HUES48 (cell line): ENCODE measurements around the gene AGBL4.

Experiments
- H3K27ac ChIP-seq: one replicate; pipeline ENCODE4 v1.7.0; 2013; ENCODE audit warnings: low read depth, low read length, inconsistent platforms
- H3K27me3 ChIP-seq: 2 replicates; pipeline ENCODE4 v1.6.1; 2013; ENCODE audit warnings: mild to moderate bottlenecking, low read length; ENCODE audit not compliant: control insufficient read depth, insufficient read depth
- H3K36me3 ChIP-seq: 2 replicates; pipeline ENCODE4 v1.6.1; 2013; ENCODE audit warnings: low read length; ENCODE audit not compliant: control insufficient read depth, insufficient read depth
- H3K4me1 ChIP-seq: 2 replicates; pipeline ENCODE4 v1.6.1; 2013; ENCODE audit warnings: mild to moderate bottlenecking, low read length; ENCODE audit not compliant: control insufficient read depth, insufficient read depth
- H3K4me3 ChIP-seq: 2 replicates; pipeline ENCODE4 v1.5.1; 2013; ENCODE audit warnings: mild to moderate bottlenecking, low read depth, low read length
- H3K9ac ChIP-seq: 2 replicates; pipeline ENCODE4 v1.6.1; 2013; ENCODE audit warnings: mild to moderate bottlenecking, low read depth, low read length, moderate library complexity
- H3K9me3 ChIP-seq: 2 replicates; pipeline ENCODE4 v1.6.1; 2013; ENCODE audit warnings: low read length; ENCODE audit not compliant: control insufficient read depth, insufficient read depth

AGBL4 gene

GRCh38 chr1:48566492-48566891 lies 1457.3 kb downstream of the AGBL4 start:
- Histone ChIP-seq H3K9me3 (no peaks in the 10 kb centered on the region), H3K4me1 (peaks cover 10% of the 10 kb centered on the region; the same call in 1 of the 2 replicates), H3K9ac (no peak overlapping the region), H3K36me3 (no peaks in the 10 kb centered on the region), H3K4me3 (no peak overlapping the region), H3K27ac (no peak overlapping the region), H3K27me3 (no peaks in the 10 kb centered on the region)

GRCh38 chr1:48563021-48563420 lies 1460.7 kb downstream of the AGBL4 start:
- no peak overlapping the region for H3K4me3 ChIP-seq

GRCh38 chr1:48561444-48561843 lies 1462.3 kb downstream of the AGBL4 start:
- Histone ChIP-seq H3K27ac (no peak overlapping the region), H3K4me1 (peaks cover 10% of the 10 kb centered on the region; the same call in 1 of the 2 replicates), H3K36me3 (no peaks in the 10 kb centered on the region), H3K9me3 (no peaks in the 10 kb centered on the region), H3K9ac (no peak overlapping the region), H3K4me3 (no peak overlapping the region), H3K27me3 (no peaks in the 10 kb centered on the region)

More at GRCh38 chr1:48563021-48563420, 1460.7 kb downstream of the AGBL4 start:
- Histone ChIP-seq H3K36me3 (no peaks in the 10 kb centered on the region), H3K9me3 (no peaks in the 10 kb centered on the region), H3K27me3 (no peaks in the 10 kb centered on the region), H3K9ac (no peak overlapping the region), H3K27ac (no peak overlapping the region), H3K4me1 (peaks cover 10% of the 10 kb centered on the region; the same call in 1 of the 2 replicates)

GRCh38 chr1:48560577-48560976 lies 1463.2 kb downstream of the AGBL4 start:
- Histone ChIP-seq H3K27me3 (no peaks in the 10 kb centered on the region), H3K27ac (no peak overlapping the region), H3K36me3 (no peaks in the 10 kb centered on the region), H3K4me3 (no peak overlapping the region), H3K9ac (no peak overlapping the region), H3K4me1 (peaks cover 10% of the 10 kb centered on the region; the same call in 1 of the 2 replicates), H3K9me3 (no peaks in the 10 kb centered on the region)

- Histone ChIP-seq H3K4me3 (no peak overlapping the region), H3K9ac (no peak overlapping the region), H3K27ac (no peak overlapping the region), H3K27me3 (no peaks in the 10 kb centered on the region), H3K9me3 (no peaks in the 10 kb centered on the region), H3K4me1 (peaks cover 10% of the 10 kb centered on the region; the same call in 1 of the 2 replicates), H3K36me3 (no peaks in the 10 kb centered on the region)
Observed at GRCh38 chr1:48560116-48560515, 1463.6 kb downstream of the AGBL4 start.

GRCh38 chr1:48558366-48558765 lies 1465.4 kb downstream of the AGBL4 start:
- no peak overlapping the region for H3K9ac ChIP-seq
- H3K27ac ChIP-seq: no peak overlapping the region
- no peaks in the 10 kb centered on the region for H3K36me3 ChIP-seq
- H3K4me1 ChIP-seq: peaks cover 5% of the 10 kb centered on the region; the same call in 1 of the 2 replicates
- H3K4me3 ChIP-seq: no peak overlapping the region
- no peaks in the 10 kb centered on the region for H3K9me3 ChIP-seq
- no peaks in the 10 kb centered on the region for H3K27me3 ChIP-seq

GRCh38 chr1:48556186-48556850 lies 1467.4 kb downstream of the AGBL4 start:
- H3K9ac ChIP-seq: no peak overlapping the region
- H3K27ac ChIP-seq: no peak overlapping the region
- no peaks in the 10 kb centered on the region for H3K36me3 ChIP-seq
- H3K4me1 ChIP-seq: no peaks in the 10 kb centered on the region
- no peaks in the 10 kb centered on the region for H3K27me3 ChIP-seq
- H3K4me3 ChIP-seq: no peak overlapping the region
- no peaks in the 10 kb centered on the region for H3K9me3 ChIP-seq

GRCh38 chr1:48555271-48555670 lies 1468.5 kb downstream of the AGBL4 start:
- Histone ChIP-seq H3K36me3 (no peaks in the 10 kb centered on the region), H3K9ac (no peak overlapping the region)

GRCh38 chr1:48552903-48553606 lies 1470.7 kb downstream of the AGBL4 start:
- no peaks in the 10 kb centered on the region for H3K27me3 ChIP-seq
- H3K27ac ChIP-seq: no peak overlapping the region
- no peak overlapping the region for H3K9ac ChIP-seq
- H3K4me3 ChIP-seq: no peak overlapping the region
- no peaks in the 10 kb centered on the region for H3K36me3 ChIP-seq
- no peaks in the 10 kb centered on the region for H3K9me3 ChIP-seq
- peaks cover 4% of the 10 kb centered on the region; the same call in 1 of the 2 replicates for H3K4me1 ChIP-seq

More at GRCh38 chr1:48555271-48555670, 1468.5 kb downstream of the AGBL4 start:
- H3K4me1 ChIP-seq: no peaks in the 10 kb centered on the region
- no peaks in the 10 kb centered on the region for H3K27me3 ChIP-seq
- H3K27ac ChIP-seq: no peak overlapping the region
- no peak overlapping the region for H3K4me3 ChIP-seq
- H3K9me3 ChIP-seq: no peaks in the 10 kb centered on the region

- H3K27ac ChIP-seq: no peak overlapping the region
- no peaks in the 10 kb centered on the region for H3K9me3 ChIP-seq
- no peak overlapping the region for H3K9ac ChIP-seq
- H3K4me1 ChIP-seq: peaks cover 4% of the 10 kb centered on the region; the same call in 1 of the 2 replicates
- no peaks in the 10 kb centered on the region for H3K27me3 ChIP-seq
- H3K4me3 ChIP-seq: no peak overlapping the region
- no peaks in the 10 kb centered on the region for H3K36me3 ChIP-seq
Observed at GRCh38 chr1:48552420-48552819, 1471.3 kb downstream of the AGBL4 start.

- H3K4me3 ChIP-seq: no peak overlapping the region
- H3K27ac ChIP-seq: no peak overlapping the region
- H3K36me3 ChIP-seq: no peaks in the 10 kb centered on the region
- H3K27me3 ChIP-seq: no peaks in the 10 kb centered on the region
- H3K9me3 ChIP-seq: no peaks in the 10 kb centered on the region
- no peak overlapping the region for H3K9ac ChIP-seq
- peaks cover 4% of the 10 kb centered on the region; the same call in 1 of the 2 replicates for H3K4me1 ChIP-seq
Observed at GRCh38 chr1:48548985-48549384, 1474.8 kb downstream of the AGBL4 start.
